Right lobe of liver (tissue), 6 donors: ENCODE measurements around the gene TOR1AIP2. TPM values are rescaled to one million over a fixed set of nuclear protein-coding genes. Genes with fewer than 3 reads are reported as not detected.
A peak's percentile ranks its signal among the peaks of the same experiment; 100 is the strongest.
"Not testable (repeated sequence)": the region's sequence is repeated elsewhere in the genome, so short reads cannot be mapped to it uniquely, and the experiment has no call there.

Experiments used
- ATAC-seq, 4 donors: fragments of 200-7000 bp; cut with Tn5 transposase; one replicate each; pipeline ENCODE4 v1.9.1; 2020; ENCODE audit warnings: mild to moderate bottlenecking in 4 of 4, moderate library complexity in 4 of 4
- DNase-seq, 3 donors: peaks; one replicate each; pipeline ENCODE4 v3.0.0-alpha.2; 2020
- H3K27ac ChIP-seq, 3 donors: fragments of 200-600 bp; one replicate each; pipeline ENCODE4 v1.8.0; 2022
- H3K27me3 ChIP-seq, 2 donors: fragments of 200-600 bp; one replicate each; pipeline ENCODE4 v1.8.0; 2022
- H3K36me3 ChIP-seq, 4 donors: fragments of 200-600 bp; sonication (generic) in 1 of 4; one replicate each; pipeline versions ENCODE4 v1.5.1 to v1.8.0; 2017 to 2022; ENCODE audit warnings: control low read depth in 1 of 4
- H3K4me1 ChIP-seq, 4 donors: fragments of 200-600 bp; sonication (generic) in 1 of 4; one replicate each; pipeline versions ENCODE4 v1.5.1 to v1.8.0; 2017 to 2022; ENCODE audit warnings: control low read depth in 1 of 4
- H3K4me3 ChIP-seq, 3 donors: fragments of 200-600 bp; one replicate each; pipeline ENCODE4 v1.8.0; 2022
- H3K9me3 ChIP-seq, 4 donors: fragments of 200-600 bp; sonication (generic) in 1 of 4; one replicate each; pipeline versions ENCODE4 v1.5.1 to v1.8.0; 2017 to 2022; ENCODE audit warnings: control low read depth in 1 of 4
- CTCF ChIP-seq, 4 donors: fragments of 200-600 bp in 3 of 4; fragments of 450-650 bp in 1 of 4; IDR thresholded peaks; one replicate each; pipeline versions ENCODE4 v1.5.1 to v1.8.0; 2016 to 2022; ENCODE audit warnings: antibody characterized with exemption in 4 of 4, mild to moderate bottlenecking in 2 of 4
- POLR2A ChIP-seq: fragments of 450-650 bp; IDR thresholded peaks from one replicate; pipeline ENCODE4 v1.6.1; 2017; ENCODE audit warnings: antibody characterized with exemption, mild to moderate bottlenecking
- WGBS: methylation state at CpG from one replicate; pipeline ENCODE4 v1.1.6; 2018; ENCODE audit warnings: low coverage, low lambda C conversion rate; ENCODE audit not compliant: insufficient coverage; ENCODE audit errors: missing lambda C conversion rate; 5-methylcytosine and 5-hydroxymethylcytosine counted together
- intact Hi-C, 2 donors: fragments of 100-400 bp; cut with DNase I; formaldehyde crosslinking; loops; one replicate each; pipeline versions ENCODE4 v1.11.2 to v1.14.1; 2022
- total RNA-seq, 6 experiments: library from RNA; depleted of rRNA in 2 of 6; stranded (reverse); fragments of >200 nt in 2 of 6; fragmentation: NEBNext Ultra II Directional in 3 of 6; extraction: Animal tissue kit (Norgen Biotek cat#: 25700) in 3 of 6; gene quantifications; one replicate each; pipeline versions ENCODE4 v1.1.0 to v1.2.4, GENCODE V29; 2016 to 2023
- donor health status: DM: no; HTN: yes; CAD: no.
- donor health status: DM: no; HTN: no; CAD: no.
- donor health status: DM: no; HTN: no; CAD: no.
- donor health status: DM: no; HTN: yes; CAD: no.
- donor health status: DM: no; HTN: yes; CAD: no.

TOR1AIP2 gene
- total RNA-seq, 6 experiments from 2014 or later, result 73.3 to 140 (median 90.4) TPM

DNA sequence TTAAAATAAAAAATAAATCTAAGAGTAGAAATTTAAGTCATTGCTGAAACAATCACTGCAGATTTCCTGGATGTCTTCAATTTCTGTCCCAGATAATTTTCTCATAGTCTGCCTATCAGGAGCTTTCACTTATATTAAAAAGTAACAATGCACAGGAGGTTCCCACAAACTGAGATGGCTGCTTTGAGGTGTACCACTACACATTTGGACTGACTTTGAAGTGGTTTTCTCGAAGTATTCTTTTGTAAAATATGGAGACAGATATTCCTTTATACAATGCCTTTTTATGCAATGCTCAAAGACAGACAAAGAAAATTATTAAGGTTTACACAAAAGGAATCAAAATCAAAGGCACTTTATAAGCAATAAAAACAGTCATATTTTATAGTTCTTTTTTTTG is 24.5 kb downstream of the TOR1AIP2 start:
- WGBS, result 84% methylated on average over 1 of the region's 1 CpG
- TF ChIP-seq CTCF (IDR thresholded peaks at IDR 0.05) (no peak), POLR2A (no peak)
- H3K4me3 ChIP-seq, result no peak overlapping the region
- intact Hi-C loops, result no loop called here
- peaks cover 0 to 66% (median 20%) of the 10 kb centered on the region in 4 donors for H3K36me3 ChIP-seq
- H3K27me3 ChIP-seq, result no peaks in the 10 kb centered on the region
- no peaks in the 10 kb centered on the region for H3K9me3 ChIP-seq
- ATAC-seq (no peak), DNase-seq (no peak)
- H3K4me1 ChIP-seq, result no peaks in the 10 kb centered on the region
- no peak overlapping the region for H3K27ac ChIP-seq

DNA sequence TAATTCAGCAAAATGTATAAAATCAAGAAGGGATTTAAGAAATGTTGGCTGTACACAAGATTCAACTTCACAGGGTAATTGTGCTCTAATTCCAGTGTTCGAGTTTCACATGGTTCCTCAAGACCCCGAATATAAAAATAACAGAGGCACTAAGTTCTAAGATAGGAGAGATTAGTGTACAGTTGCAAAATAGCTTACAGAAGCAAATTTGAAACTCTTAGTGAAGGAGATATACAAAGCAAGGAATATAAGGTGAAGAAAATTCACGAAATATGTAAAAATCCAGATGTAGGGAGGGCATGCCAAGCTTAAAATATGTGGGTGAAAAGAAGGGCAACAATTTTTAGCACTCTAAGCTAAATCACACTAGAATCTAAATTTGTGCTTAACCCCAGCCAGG is 29.4 kb downstream of the TOR1AIP2 start:
- 96% methylated on average over 3 of the region's 3 CpGs for WGBS
- H3K27ac ChIP-seq, result no peak overlapping the region
- no peak overlapping the region for H3K4me3 ChIP-seq
- H3K36me3 ChIP-seq, result peaks cover 0 to 82% (median 31%) of the 10 kb centered on the region in 4 donors
- intact Hi-C loops, result no loop called here
- ATAC-seq (no peak), DNase-seq (no peak)
- TF ChIP-seq POLR2A (no peak), CTCF (IDR thresholded peaks at IDR 0.05) (no peak)
- peaks cover 0 to 2% (median 0%) of the 10 kb centered on the region in 4 donors for H3K4me1 ChIP-seq
- no peaks in the 10 kb centered on the region for H3K9me3 ChIP-seq
- no peaks in the 10 kb centered on the region for H3K27me3 ChIP-seq

GRCh38 chr1:179840107-179840506 is 37.5 kb downstream of the TOR1AIP2 start:
- Histone ChIP-seq H3K4me1 (peaks cover 0 to 4% (median 0%) of the 10 kb centered on the region in 4 donors), H3K36me3 (peaks cover 0 to 28% (median 5%) of the 10 kb centered on the region in 4 donors), H3K4me3 (no peak overlapping the region), H3K9me3 (no peaks in the 10 kb centered on the region), H3K27ac (no peak overlapping the region), H3K27me3 (no peaks in the 10 kb centered on the region)
- 82% methylated on average over 3 of the region's 3 CpGs for WGBS
- intact Hi-C loops, result no loop called here
- ATAC-seq (peak in 1 of 4 donors; percentile 21), DNase-seq (no peak)
- no peak for TF ChIP-seq CTCF (IDR thresholded peaks at IDR 0.05)
- no peak for TF ChIP-seq POLR2A

DNA sequence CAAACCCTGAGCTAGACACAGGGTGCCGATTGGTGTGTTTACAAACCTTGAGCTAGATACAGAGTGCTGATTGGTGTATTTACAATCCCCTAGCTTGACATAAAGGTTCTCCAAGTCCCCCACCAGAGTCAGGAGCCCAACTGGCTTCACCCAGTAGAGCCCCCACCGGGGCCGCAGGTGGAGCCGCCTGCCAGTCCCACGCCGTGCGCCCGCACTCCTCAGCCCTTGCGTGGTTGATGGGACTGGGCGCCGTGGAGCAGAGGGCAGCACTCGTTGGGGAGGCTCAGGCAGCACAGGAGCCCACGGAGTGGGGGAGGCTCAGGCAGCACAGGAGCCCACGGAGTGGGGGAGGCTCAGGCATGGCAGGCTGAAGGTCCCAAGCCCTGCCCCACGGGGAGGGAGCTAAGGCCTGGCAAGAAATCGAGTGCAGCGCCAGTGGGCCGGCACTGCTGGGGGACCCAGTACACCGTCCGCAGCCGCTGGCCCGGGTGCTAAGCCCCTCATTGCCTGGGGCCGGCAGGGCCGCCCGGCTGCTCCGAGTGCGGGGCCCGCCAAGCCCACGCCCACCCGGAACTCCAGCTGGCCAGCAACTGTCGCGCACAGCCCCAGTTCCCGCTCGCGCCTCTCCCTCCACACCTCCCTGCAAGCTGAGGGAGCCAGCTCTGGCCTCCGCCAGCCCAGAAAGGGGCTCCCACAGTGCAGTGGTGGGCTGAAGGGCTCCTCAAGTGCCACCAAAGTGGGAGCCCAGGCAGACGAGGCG is 40.7 kb downstream of the TOR1AIP2 start:
- H3K4me3 ChIP-seq, H3K27ac ChIP-seq, H3K27me3 ChIP-seq, DNase-seq, intact Hi-C loops, ATAC-seq, H3K9me3 ChIP-seq, H3K4me1 ChIP-seq: not testable (repeated sequence)
- peaks cover 0 to 18% (median 4%) of the 10 kb centered on the region in 4 donors for H3K36me3 ChIP-seq
- WGBS, result 94% methylated on average over 2 of the region's 38 CpGs

DNA sequence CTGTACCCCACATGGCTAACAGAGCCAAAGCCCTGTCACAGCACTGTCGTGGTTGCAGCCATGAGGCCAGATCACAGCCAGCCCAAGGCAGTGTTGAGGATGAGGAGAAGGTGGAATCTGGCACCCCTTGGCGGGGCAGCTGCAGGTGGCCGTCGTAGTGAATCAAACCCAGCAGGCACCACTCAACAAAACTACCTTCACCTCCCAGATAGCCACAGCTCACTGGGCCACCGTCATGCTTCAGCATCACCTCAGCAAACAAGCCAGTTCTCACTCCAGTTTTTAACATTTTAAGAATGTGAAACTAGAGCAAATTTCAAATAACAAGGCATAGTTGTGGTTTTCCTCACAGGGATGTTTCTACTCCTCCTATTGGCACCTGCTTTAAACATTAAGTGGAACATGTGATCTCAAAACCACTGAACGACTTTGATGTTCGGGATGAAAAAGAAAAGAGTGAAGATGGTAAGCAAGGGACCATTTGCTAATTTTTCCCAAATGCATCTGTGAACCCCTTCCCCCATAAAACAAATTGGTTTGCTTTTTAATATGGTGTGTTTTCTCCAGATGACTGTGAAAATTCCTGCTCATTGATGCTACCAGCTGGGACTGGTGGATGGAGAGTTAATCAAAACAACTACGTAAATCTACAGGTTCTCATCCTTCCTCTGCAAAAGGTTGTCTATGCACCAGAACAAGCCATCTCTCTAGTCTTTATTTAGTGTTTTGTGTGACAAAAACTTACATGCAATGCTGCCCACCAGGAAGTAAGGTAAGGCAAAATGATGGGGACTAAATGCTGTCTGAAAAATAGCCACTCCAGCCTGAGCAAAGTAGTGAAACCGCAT is 45.5 kb downstream of the TOR1AIP2 start:
- no peak for TF ChIP-seq POLR2A
- Histone ChIP-seq H3K36me3 (no peaks in the 10 kb centered on the region), H3K27ac (no peak overlapping the region), H3K4me3 (no peak overlapping the region), H3K9me3 (no peaks in the 10 kb centered on the region), H3K27me3 (no peaks in the 10 kb centered on the region), H3K4me1 (no peaks in the 10 kb centered on the region)
- no peak for DNase-seq
- intact Hi-C loops, result no loop called here
- 66% methylated on average over 7 of the region's 9 CpGs for WGBS
- no peak for ATAC-seq
